ENCODE results near the gene SPTSSA. TPM values are rescaled to one million over a fixed set of nuclear protein-coding genes. Genes with fewer than 3 reads are reported as not detected.

The SPTSSA gene, protein sequence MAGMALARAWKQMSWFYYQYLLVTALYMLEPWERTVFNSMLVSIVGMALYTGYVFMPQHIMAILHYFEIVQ
- 18.3 and 20.7 TPM in 2 replicates for total RNA-seq

DNA sequence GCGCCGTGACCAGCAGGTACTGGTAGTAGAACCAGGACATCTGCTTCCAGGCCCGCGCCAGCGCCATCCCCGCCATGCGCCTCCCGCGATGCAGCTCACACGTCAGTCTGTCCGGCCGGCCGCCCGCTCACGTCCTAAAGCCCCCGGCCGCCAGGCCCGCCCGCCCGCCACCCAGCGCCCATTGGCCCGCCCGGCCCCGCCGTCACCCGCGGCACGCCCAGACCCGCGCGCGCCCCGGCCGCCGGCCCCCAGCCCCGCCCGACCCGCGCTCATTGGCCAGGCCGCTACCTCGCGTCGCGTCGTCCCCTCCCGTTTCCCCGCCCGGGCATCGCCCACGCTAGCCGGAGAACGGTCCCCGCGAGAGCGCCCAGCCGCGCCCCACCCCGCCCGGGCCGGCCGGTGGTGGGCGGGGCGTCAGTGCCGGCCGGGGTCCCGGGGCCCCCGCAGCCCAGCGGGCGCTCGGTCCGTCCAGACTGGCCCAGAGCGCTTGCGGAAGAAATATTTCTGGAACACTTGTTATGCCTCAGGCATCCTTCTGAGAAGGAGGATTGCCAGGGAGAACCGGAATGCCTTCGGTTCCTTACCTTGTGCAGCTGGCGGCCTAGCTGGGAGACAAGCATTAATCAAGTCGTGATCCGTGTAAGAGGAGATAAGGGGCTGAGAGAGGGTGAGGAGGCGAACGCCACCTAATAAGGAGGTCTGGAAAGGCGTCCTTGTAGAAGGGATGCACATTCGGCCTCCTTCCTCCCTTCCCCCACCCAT, at the start of gene SPTSSA:
Gene SPTSSA, minus strand, starts transcription at position 109 of the 762 bp plus-strand sequence. Its CDS starts 33 bp downstream, at position 76.

Other genes starting within 250 kb of the SPTSSA start
- 34.8 and 36.3 TPM in 2 replicates for gene EAPP, start 77.5 kb upstream of the SPTSSA start, total RNA-seq
- 127 and 144 TPM in 2 replicates for gene SNX6, start 167.9 kb upstream of the SPTSSA start, total RNA-seq